ENCODE data around the gene NAT10. TPM values are rescaled to one million over a fixed set of nuclear protein-coding genes. Genes with fewer than 3 reads are reported as not detected.

NAT10 gene
- total RNA-seq, 2 donors from 2014 or later: 59.7 to 61.0 TPM

- H3K36me3 Mint-ChIP-seq (ENCODE audit: low read depth): no peaks in the 10 kb centered on the region
- no peak overlapping the region for H3K27ac Mint-ChIP-seq
- H3K9me3 ChIP-seq (ENCODE audit: control insufficient read depth, low read length): no peaks in the 10 kb centered on the region
These were observed 71.4 kb downstream of the NAT10 start for GRCh38 chr11:34176751-34177209.

GRCh38 chr11:34178209-34178821 lies 72.9 kb downstream of the NAT10 start:
- Mint-ChIP-seq H3K27me3 (ENCODE audit: insufficient read depth) (peaks cover 18% of the 10 kb centered on the region), H3K36me3 (ENCODE audit: low read depth) (no peaks in the 10 kb centered on the region), H3K4me3 (no peak overlapping the region), H3K4me1 (no peaks in the 10 kb centered on the region), H3K9me3 (no peaks in the 10 kb centered on the region), H3K27ac (no peak overlapping the region)
- no peaks in the 10 kb centered on the region for H3K9me3 ChIP-seq (ENCODE audit: control insufficient read depth, low read length)
- H3K4me1 ChIP-seq (ENCODE audit: control insufficient read depth, insufficient read depth, low read length): peaks cover 2% of the 10 kb centered on the region
- no peak for TF ChIP-seq CTCF (conservative IDR thresholded peaks at IDR 0.05)
- no peak overlapping the region for H3K27ac ChIP-seq (ENCODE audit: low read depth, low read length)
- H3K4me3 ChIP-seq (ENCODE audit: low read length): no peak overlapping the region
- no peaks in the 10 kb centered on the region for H3K36me3 ChIP-seq (ENCODE audit: control insufficient read depth, insufficient read depth, low read length)
- DNase-seq: no peak
- no peaks in the 10 kb centered on the region for H3K27me3 ChIP-seq (ENCODE audit: control insufficient read depth, insufficient read depth, low read length, poor library complexity, severe bottlenecking)
- WGBS, 2 experiments (ENCODE audit: insufficient coverage in 1 of 2, insufficient read length in 1 of 2): 91 to 95% methylated on average over 9 to 10 of the region's 10 CpGs
- no peak overlapping the region for H3K9ac ChIP-seq (ENCODE audit: extremely low read depth, low read length, poor library complexity, severe bottlenecking)

More at GRCh38 chr11:34176751-34177209, 71.4 kb downstream of the NAT10 start:
- Histone ChIP-seq H3K36me3 (ENCODE audit: control insufficient read depth, insufficient read depth, low read length) (peaks cover 7% of the 10 kb centered on the region), H3K27me3 (ENCODE audit: control insufficient read depth, insufficient read depth, low read length, poor library complexity, severe bottlenecking) (no peaks in the 10 kb centered on the region), H3K4me1 (ENCODE audit: control insufficient read depth, insufficient read depth, low read length) (peaks cover 2% of the 10 kb centered on the region), H3K4me3 (ENCODE audit: low read length) (no peak overlapping the region), H3K27ac (ENCODE audit: low read depth, low read length) (no peak overlapping the region), H3K9ac (ENCODE audit: extremely low read depth, low read length, poor library complexity, severe bottlenecking) (no peak overlapping the region)
- no peaks in the 10 kb centered on the region for H3K9me3 Mint-ChIP-seq
- TF ChIP-seq CTCF (conservative IDR thresholded peaks at IDR 0.05): no peak
- H3K27me3 Mint-ChIP-seq (ENCODE audit: insufficient read depth): peaks cover 23% of the 10 kb centered on the region
- H3K4me3 Mint-ChIP-seq: no peak overlapping the region
- 66 to 81% methylated on average over 2 of the region's 2 CpGs for WGBS, 2 experiments (ENCODE audit: insufficient coverage in 1 of 2, insufficient read length in 1 of 2)
- H3K4me1 Mint-ChIP-seq: no peaks in the 10 kb centered on the region
- DNase-seq: no peak

- no peak for DNase-seq
- Mint-ChIP-seq H3K36me3 (ENCODE audit: low read depth) (no peaks in the 10 kb centered on the region), H3K4me1 (no peaks in the 10 kb centered on the region), H3K4me3 (no peak overlapping the region), H3K27me3 (ENCODE audit: insufficient read depth) (peaks cover 12% of the 10 kb centered on the region), H3K27ac (no peak overlapping the region), H3K9me3 (no peaks in the 10 kb centered on the region)
- H3K9ac ChIP-seq (ENCODE audit: extremely low read depth, low read length, poor library complexity, severe bottlenecking): no peak overlapping the region
- H3K9me3 ChIP-seq (ENCODE audit: control insufficient read depth, low read length): no peaks in the 10 kb centered on the region
- 95 to 96% methylated on average over 6 to 9 of the region's 9 CpGs for WGBS, 2 experiments (ENCODE audit: insufficient coverage in 1 of 2, insufficient read length in 1 of 2)
- TF ChIP-seq CTCF (conservative IDR thresholded peaks at IDR 0.05): no peak
- peaks cover 2% of the 10 kb centered on the region for H3K4me1 ChIP-seq (ENCODE audit: control insufficient read depth, insufficient read depth, low read length)
- no peaks in the 10 kb centered on the region for H3K36me3 ChIP-seq (ENCODE audit: control insufficient read depth, insufficient read depth, low read length)
- no peak overlapping the region for H3K4me3 ChIP-seq (ENCODE audit: low read length)
- H3K27me3 ChIP-seq (ENCODE audit: control insufficient read depth, insufficient read depth, low read length, poor library complexity, severe bottlenecking): no peaks in the 10 kb centered on the region
- H3K27ac ChIP-seq (ENCODE audit: low read depth, low read length): no peak overlapping the region
These were observed 73.7 kb downstream of the NAT10 start for GRCh38 chr11:34179026-34179675.

Data from endodermal cell (in vitro differentiated cells).